GM23338 (cell line): ENCODE measurements around the gene FAM171A2.

ENCODE experiments used
- CREB1 ChIP-seq: fragments of 250-450 bp; sonication (Bioruptor Pico); IDR thresholded peaks from 2 replicates; pipeline ENCODE4 v1.5.0; 2020; ENCODE audit warnings: low read depth, mild to moderate bottlenecking, moderate library complexity
- CTCF ChIP-seq, 2 experiments: fragments of 200-600 bp in 1 of 2; sonication (generic) in 1 of 2; conservative IDR thresholded peaks; 2 replicates each; pipeline versions ENCODE4 v1.5.1 to v1.6.1; 2016 to 2017; ENCODE audit warnings: antibody characterized with exemption in 2 of 2, low read depth in 2 of 2, mild to moderate bottlenecking in 2 of 2, moderate library complexity in 1 of 2
- EZH2 ChIP-seq: fragments of 200-600 bp; sonication (generic); IDR thresholded peaks from one replicate; pipeline ENCODE4 v1.8.0; 2017; ENCODE audit warnings: antibody characterized with exemption, mild to moderate bottlenecking, low read depth; ENCODE audit not compliant: unreplicated experiment
- EZH2phosphoT487 ChIP-seq: fragments of 200-600 bp; sonication (generic); IDR thresholded peaks from one replicate; pipeline ENCODE4 v1.8.1; 2018; ENCODE audit warnings: antibody characterized with exemption; ENCODE audit not compliant: unreplicated experiment
- JUNB ChIP-seq: IDR thresholded peaks from one replicate; pipeline ENCODE4 v1.6.1; 2016; ENCODE audit warnings: antibody characterized with exemption; ENCODE audit not compliant: unreplicated experiment
- NANOG ChIP-seq: IDR thresholded peaks from 2 replicates; pipeline ENCODE4 v1.6.1; 2016; ENCODE audit warnings: antibody characterized with exemption, borderline replicate concordance
- POLR2AphosphoS5 ChIP-seq: IDR thresholded peaks from 2 replicates; pipeline ENCODE4 v1.6.1; 2016; ENCODE audit warnings: antibody characterized with exemption, low read depth
- REST ChIP-seq: IDR thresholded peaks from one replicate; pipeline ENCODE4 v1.6.1; 2018; ENCODE audit warnings: antibody characterized with exemption; ENCODE audit not compliant: unreplicated experiment
- STAT1 ChIP-seq: IDR thresholded peaks from one replicate; pipeline ENCODE4 v1.6.1; 2016; ENCODE audit warnings: antibody characterized with exemption; ENCODE audit not compliant: unreplicated experiment
- ZNF114 ChIP-seq: fragments of 250-450 bp; sonication (Bioruptor Pico); IDR thresholded peaks from 2 replicates; pipeline ENCODE4 v1.5.0; 2020; ENCODE audit warnings: mild to moderate bottlenecking, moderate library complexity
- ZNF331 ChIP-seq: fragments of 250-450 bp; sonication (Bioruptor Pico); IDR thresholded peaks from 2 replicates; pipeline ENCODE4 v1.5.0; 2020; ENCODE audit warnings: low read depth, mild to moderate bottlenecking, moderate library complexity

DNA sequence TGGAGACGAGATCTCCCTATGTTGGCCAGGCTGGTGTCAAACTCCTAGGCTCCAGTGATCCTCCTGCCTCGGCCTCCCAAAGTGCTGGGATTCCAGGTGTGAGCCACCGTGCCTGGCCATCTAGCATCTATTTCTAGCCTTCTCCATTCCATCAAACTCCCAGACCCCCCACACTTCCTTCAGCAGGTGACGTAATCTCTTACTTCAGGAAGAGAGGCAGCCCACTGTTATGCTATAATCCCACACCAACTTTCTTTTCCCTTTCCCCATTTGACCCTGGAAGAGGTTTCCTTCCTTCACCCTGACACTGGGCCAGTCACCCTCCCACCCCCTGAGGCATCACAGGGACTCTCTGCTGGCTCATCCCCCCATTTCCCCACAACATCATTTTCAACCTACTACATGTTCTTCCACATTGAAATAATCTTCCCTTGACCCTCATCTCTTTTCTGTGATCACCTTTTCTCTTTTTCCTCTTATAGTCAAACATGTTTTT, 18.2 kb upstream of the FAM171A2 start:
- no peak for TF ChIP-seq CTCF (conservative IDR thresholded peaks at IDR 0.05; ENCODE audit: low read depth in 2 of 2)
- TF ChIP-seq EZH2phosphoT487, result no peak
- TF ChIP-seq JUNB, result no peak
- no peak for TF ChIP-seq REST
- no peak for TF ChIP-seq POLR2AphosphoS5
- TF ChIP-seq CREB1 (CRISPR knock-in tag), result no peak
- TF ChIP-seq EZH2, result no peak
- TF ChIP-seq STAT1, result no peak
- no peak for TF ChIP-seq NANOG
- TF ChIP-seq ZNF331 (CRISPR knock-in tag), result no peak
- TF ChIP-seq ZNF114 (CRISPR knock-in tag), result no peak
